Panc1 (cell line): ENCODE measurements around the gene CDKL1. TPM values are rescaled to one million over a fixed set of nuclear protein-coding genes. Genes with fewer than 3 reads are reported as not detected.

Source experiments
- ATAC-seq: fragments of 200-7000 bp; cut with Tn5 transposase; 2 replicates; pipeline ENCODE4 v1.9.1; 2020; ENCODE audit warnings: mild to moderate bottlenecking, moderate library complexity
- BruUV-seq: library from RNA; stranded (reverse); fragments of 400-500 nt; replicated peaks from 2 replicates; lab custom pipeline; 2021; lab: Mats Ljungman, UMichigan
- CTCF ChIA-PET: fragments of 300-600 bp; sonication (Branson Sonifier 250); formaldehyde crosslinking; loops from one replicate; lab custom pipeline; 2022; ENCODE audit warnings: antibody characterized with exemption; lab: Charles Lee
- POLR2A ChIA-PET: fragments of 300-600 bp; sonication (Branson Sonifier 250); formaldehyde crosslinking; loops from one replicate; lab custom pipeline; 2022; ENCODE audit warnings: antibody characterized with exemption; lab: Charles Lee
- DNase-seq: peaks from one replicate; pipeline ENCODE4 v3.0.0-alpha.2; 2010; ENCODE audit warnings: low read depth, low spot score
- H3K27ac ChIP-seq: 2 replicates; pipeline ENCODE4 v1.5.1; 2011; ENCODE audit warnings: mild to moderate bottlenecking, low read length, inconsistent platforms
- H3K27me3 ChIP-seq: fragments of 200-500 bp; sonication (Bioruptor generic); 2 replicates; pipeline ENCODE4 v1.6.0; 2014; ENCODE audit warnings: low read length, inconsistent platforms; ENCODE audit not compliant: control insufficient read depth, insufficient read depth
- H3K36me3 ChIP-seq: fragments of 200-500 bp; sonication (Bioruptor generic); 2 replicates; pipeline ENCODE4 v1.5.1; 2014; ENCODE audit warnings: inconsistent platforms, mild to moderate bottlenecking, low read length, moderate library complexity; ENCODE audit not compliant: control insufficient read depth, insufficient read depth
- H3K4me1 ChIP-seq: 2 replicates; pipeline ENCODE4 v1.5.1; 2011; ENCODE audit warnings: inconsistent platforms, mild to moderate bottlenecking, low read length, moderate library complexity; ENCODE audit not compliant: control insufficient read depth, insufficient read depth
- H3K4me3 ChIP-seq, 2 experiments: 2 replicates each; pipeline ENCODE4 v1.5.1; 2011 to 2012; ENCODE audit warnings: low read depth in 2 of 2, low read length in 2 of 2, mild to moderate bottlenecking in 2 of 2, inconsistent platforms in 1 of 2, moderate library complexity in 1 of 2
- H3K9me3 ChIP-seq: fragments of 200-500 bp; sonication (Bioruptor generic); 2 replicates; pipeline ENCODE4 v1.5.1; 2014; ENCODE audit warnings: low read depth, mild to moderate bottlenecking, inconsistent platforms, low read length, moderate library complexity; ENCODE audit not compliant: control insufficient read depth, insufficient read depth
- CTCF ChIP-seq: fragments of 450-650 bp; IDR thresholded peaks from 2 replicates; pipeline ENCODE4 v1.5.1; 2017; ENCODE audit warnings: mild to moderate bottlenecking
- POLR2AphosphoS5 ChIP-seq: IDR thresholded peaks from 2 replicates; pipeline ENCODE4 v1.6.1; 2012; ENCODE audit warnings: mild to moderate bottlenecking, low read depth, low read length, moderate library complexity
- REST ChIP-seq, 2 experiments: IDR thresholded peaks; 2 replicates each; pipeline ENCODE4 v1.6.1; 2011 to 2012; ENCODE audit warnings: low read depth in 2 of 2, control low read depth in 1 of 2, low read length in 1 of 2, mild to moderate bottlenecking in 1 of 2, moderate library complexity in 1 of 2; ENCODE audit not compliant: insufficient read depth in 1 of 2
- SIN3A ChIP-seq: IDR thresholded peaks from 2 replicates; pipeline ENCODE4 v1.6.1; 2012; ENCODE audit warnings: low read depth, mild to moderate bottlenecking, low read length, moderate library complexity, borderline replicate concordance; ENCODE audit not compliant: insufficient read depth
- TCF7L2 ChIP-seq: IDR thresholded peaks from 2 replicates; pipeline ENCODE4 v1.6.1; 2011; ENCODE audit warnings: mild to moderate bottlenecking, low read depth, low read length, inconsistent platforms
- in situ Hi-C: cut with HindIII; loops from 2 replicates; pipeline ENCODE4 v1.10.0; 2016; ENCODE audit warnings: low sequenced_read_pairs, low pct_unique_long_range_greater_than_20kb
- intact Hi-C: fragments of 100-400 bp; cut with micrococcal nuclease; formaldehyde crosslinking; loops from one replicate; pipeline ENCODE4 v1.10.0; 2022; ENCODE audit not compliant: unreplicated experiment
- total RNA-seq: library from RNA; stranded (reverse); gene quantifications from one replicate; pipeline ENCODE4 v1.2.1, GENCODE V29; 2021; ENCODE audit not compliant: unreplicated experiment

The CDKL1 gene
- total RNA-seq, 1 experiment from 2014 or later, result 5.8 TPM

GRCh38 chr14:50407111-50407812 is 10.6 kb upstream of the CDKL1 start:
- intact Hi-C loops, result no loop called here
- Histone ChIP-seq H3K4me3 (no peak overlapping the region), H3K36me3 (no peaks in the 10 kb centered on the region), H3K27me3 (no peaks in the 10 kb centered on the region), H3K9me3 (no peaks in the 10 kb centered on the region), H3K4me1 (no peaks in the 10 kb centered on the region), H3K27ac (no peak overlapping the region)
- CTCF ChIA-PET, result no interaction called here
- no peak for ATAC-seq
- in situ Hi-C loops, result no loop called here
- POLR2A ChIA-PET, result no interaction called here
- TF ChIP-seq POLR2AphosphoS5 (no peak), TCF7L2 (no peak), CTCF (no peak)
- no TSS peak for BruUV-seq
- DNase-seq, result no peak

- POLR2A ChIA-PET, result no interaction called here
- in situ Hi-C loops, result no loop called here
- ATAC-seq (no peak), DNase-seq (no peak)
- no peak overlapping the region for H3K4me3 ChIP-seq
- intact Hi-C loops, result no loop called here
- TF ChIP-seq TCF7L2 (no peak), REST (IDR thresholded peaks at IDR 0.05; ENCODE audit: insufficient read depth in 1 of 2, low read depth in 2 of 2, low read length in 1 of 2) (no peak), CTCF (no peak), POLR2AphosphoS5 (no peak), SIN3A (no peak)
- no peaks in the 10 kb centered on the region for H3K36me3 ChIP-seq
- no peaks in the 10 kb centered on the region for H3K9me3 ChIP-seq
- no peak overlapping the region for H3K27ac ChIP-seq
- CTCF ChIA-PET, result no interaction called here
- no TSS peak for BruUV-seq
- peaks cover 6% of the 10 kb centered on the region for H3K4me1 ChIP-seq
- H3K27me3 ChIP-seq, result no peaks in the 10 kb centered on the region
Measured at GRCh38 chr14:50403419-50403818, 6.7 kb upstream of the CDKL1 start.
